Thyroid gland (tissue), 4 donors: ENCODE measurements around the gene WDR81.

Experiments
- POLR2A ChIP-seq, 2 donors: fragments of 450-650 bp; IDR thresholded peaks; one replicate each; pipeline ENCODE4 v1.6.1; 2017; ENCODE audit warnings: antibody characterized with exemption in 2 of 2, mild to moderate bottlenecking in 2 of 2, moderate library complexity in 1 of 2
- TF ChIP-seq, protein P1 (sequence below), 6 experiments: fragments of 200-600 bp in 3 of 6; fragments of 450-650 bp in 3 of 6; sonication (generic) in 3 of 6; IDR thresholded peaks; one replicate each; pipeline ENCODE4 v1.5.1; 2016 to 2019; ENCODE audit warnings: antibody characterized with exemption in 6 of 6, mild to moderate bottlenecking in 2 of 6, inconsistent platforms in 1 of 6, moderate library complexity in 1 of 6

DNA sequence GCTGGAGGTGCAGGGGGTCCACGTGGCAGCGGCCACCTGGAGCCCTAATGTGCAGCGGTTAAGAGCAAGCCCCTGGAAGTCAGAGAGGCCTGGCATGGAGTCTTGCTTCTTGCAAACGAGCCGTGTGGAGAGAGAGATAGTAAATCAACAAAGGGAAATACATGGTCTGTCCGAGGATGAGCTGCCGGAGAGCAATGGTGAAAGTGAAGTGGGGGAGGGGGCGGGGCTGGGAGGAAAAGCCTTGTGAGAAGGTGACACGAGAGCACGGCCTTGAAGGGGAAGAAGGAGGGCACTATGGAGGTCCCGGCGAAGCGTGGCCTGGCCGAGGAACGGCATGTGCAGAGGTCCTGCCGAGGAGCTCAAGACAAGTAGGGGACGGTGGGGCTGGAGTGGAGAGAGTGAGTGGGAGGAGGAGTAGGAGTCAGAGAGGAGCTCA lies 31.3 kb downstream of the WDR81 start:
- TF ChIP-seq, protein P1, sequence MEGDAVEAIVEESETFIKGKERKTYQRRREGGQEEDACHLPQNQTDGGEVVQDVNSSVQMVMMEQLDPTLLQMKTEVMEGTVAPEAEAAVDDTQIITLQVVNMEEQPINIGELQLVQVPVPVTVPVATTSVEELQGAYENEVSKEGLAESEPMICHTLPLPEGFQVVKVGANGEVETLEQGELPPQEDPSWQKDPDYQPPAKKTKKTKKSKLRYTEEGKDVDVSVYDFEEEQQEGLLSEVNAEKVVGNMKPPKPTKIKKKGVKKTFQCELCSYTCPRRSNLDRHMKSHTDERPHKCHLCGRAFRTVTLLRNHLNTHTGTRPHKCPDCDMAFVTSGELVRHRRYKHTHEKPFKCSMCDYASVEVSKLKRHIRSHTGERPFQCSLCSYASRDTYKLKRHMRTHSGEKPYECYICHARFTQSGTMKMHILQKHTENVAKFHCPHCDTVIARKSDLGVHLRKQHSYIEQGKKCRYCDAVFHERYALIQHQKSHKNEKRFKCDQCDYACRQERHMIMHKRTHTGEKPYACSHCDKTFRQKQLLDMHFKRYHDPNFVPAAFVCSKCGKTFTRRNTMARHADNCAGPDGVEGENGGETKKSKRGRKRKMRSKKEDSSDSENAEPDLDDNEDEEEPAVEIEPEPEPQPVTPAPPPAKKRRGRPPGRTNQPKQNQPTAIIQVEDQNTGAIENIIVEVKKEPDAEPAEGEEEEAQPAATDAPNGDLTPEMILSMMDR (IDR thresholded peaks at IDR 0.05) = no peak
- no peak for TF ChIP-seq POLR2A (IDR thresholded peaks at IDR 0.05)
